H1 (cell line): ENCODE results near the gene C3. TPM values are rescaled to one million over a fixed set of nuclear protein-coding genes. Genes with fewer than 3 reads are reported as not detected.

Experiments
- CTCF ChIA-PET: fragments of 300-600 bp; sonication (Branson Sonifier 250); formaldehyde crosslinking; loops from one replicate; lab custom pipeline; 2021; ENCODE audit not compliant: partially characterized antibody; lab: Charles Lee
- POLR2A ChIA-PET: fragments of 300-600 bp; sonication (Branson Sonifier 250); formaldehyde crosslinking; loops from one replicate; lab custom pipeline; 2021; ENCODE audit warnings: inconsistent platforms; ENCODE audit not compliant: partially characterized antibody; lab: Charles Lee
- DNase-seq, 2 experiments: peaks; one replicate each; pipeline versions ENCODE4 v3.0.0 to v3.0.0-alpha.2; 2010 to 2022; ENCODE audit warnings: low spot score in 2 of 2, low read depth in 1 of 2, mixed read lengths in 1 of 2
- FAIRE-seq: peaks from 2 replicates; lab custom pipeline; 2011; peaks lifted over from hg19 to GRCh38; lab: Jason Lieb, UNC
- H2AFZ ChIP-seq: 2 replicates; pipeline ENCODE4 v1.8.1; 2012; ENCODE audit warnings: low read length, inconsistent platforms
- H2AK5ac ChIP-seq: 2 replicates; pipeline ENCODE4 v1.6.1; 2013; ENCODE audit warnings: low read depth, low read length
- H2BK120ac ChIP-seq: replicated peaks from 2 replicates; pipeline ENCODE3; 2013; ENCODE audit warnings: low read depth, low read length, inconsistent platforms
- H2BK12ac ChIP-seq: 2 replicates; pipeline ENCODE4 v1.6.1; 2013; ENCODE audit warnings: low read depth, low read length
- H2BK15ac ChIP-seq: 2 replicates; pipeline ENCODE4 v1.6.1; 2013; ENCODE audit warnings: low read length
- H2BK20ac ChIP-seq: 2 replicates; pipeline ENCODE4 v1.6.1; 2013; ENCODE audit warnings: low read length
- H2BK5ac ChIP-seq: 2 replicates; pipeline ENCODE4 v1.6.1; 2013; ENCODE audit warnings: low read depth, low read length
- H3K14ac ChIP-seq: 2 replicates; pipeline ENCODE4 v1.6.1; 2013; ENCODE audit warnings: inconsistent platforms; ENCODE audit not compliant: insufficient read length
- H3K18ac ChIP-seq: 2 replicates; pipeline ENCODE4 v1.6.1; 2013; ENCODE audit warnings: low read length; ENCODE audit errors: extremely low read depth
- H3K23ac ChIP-seq: 2 replicates; pipeline ENCODE4 v1.6.1; 2013; ENCODE audit warnings: inconsistent platforms; ENCODE audit not compliant: insufficient read length
- H3K23me2 ChIP-seq: 2 replicates; pipeline ENCODE4 v1.6.1; 2013; ENCODE audit warnings: low read depth, low read length
- H3K27ac ChIP-seq: 2 replicates; pipeline ENCODE4 v1.6.1; 2011; ENCODE audit warnings: low read depth, low read length, inconsistent platforms
- H3K27me3 ChIP-seq, 4 experiments: replicated peaks in 1 of 4; 1 replicate in 1 of 4; 2 replicates in 3 of 4; pipeline versions ENCODE4 v1.6.1 to v1.8.1; 2011 to 2013; ENCODE audit warnings: low read length in 3 of 4, mild to moderate bottlenecking in 3 of 4, inconsistent platforms in 2 of 4, mixed read lengths in 2 of 4, moderate library complexity in 1 of 4; ENCODE audit not compliant: control insufficient read depth in 3 of 4, insufficient read depth in 3 of 4; ENCODE audit errors: extremely low read depth in 1 of 4
- H3K36me3 ChIP-seq, 4 experiments: 2 replicates each; pipeline versions ENCODE4 v1.6.1 to v1.8.1; 2011 to 2013; ENCODE audit warnings: mild to moderate bottlenecking in 4 of 4, low read length in 3 of 4, moderate library complexity in 2 of 4, control low read depth in 1 of 4, inconsistent platforms in 1 of 4; ENCODE audit not compliant: insufficient read depth in 4 of 4, control insufficient read depth in 2 of 4
- H3K4ac ChIP-seq: replicated peaks from 2 replicates; pipeline ENCODE3; 2013; ENCODE audit warnings: low read length, low read depth, mixed read lengths, inconsistent platforms; ENCODE audit not compliant: insufficient read length
- H3K4me1 ChIP-seq, 4 experiments: replicated peaks in 1 of 4; 1 replicate in 1 of 4; 2 replicates in 3 of 4; pipeline versions ENCODE4 v1.6.1 to v1.8.1; 2011 to 2013; ENCODE audit warnings: low read length in 3 of 4, inconsistent platforms in 2 of 4, mixed read lengths in 1 of 4; ENCODE audit not compliant: insufficient read depth in 4 of 4, control insufficient read depth in 3 of 4
- H3K4me2 ChIP-seq, 2 experiments: 2 replicates each; pipeline versions ENCODE4 v1.6.1 to v1.8.1; 2011 to 2013; ENCODE audit warnings: low read depth in 2 of 2, low read length in 2 of 2, control low read depth in 1 of 2, inconsistent platforms in 1 of 2, mild to moderate bottlenecking in 1 of 2; ENCODE audit not compliant: insufficient read depth in 1 of 2
- H3K4me3 ChIP-seq, 4 experiments: fragments of 200-600, 300-600 bp in 1 of 4; sonication (generic), shearing (Covaris generic), sonication (Bioruptor Twin) in 1 of 4; 2 replicates each; pipeline versions ENCODE4 v1.5.1 to v1.8.1; 2011 to 2016; ENCODE audit warnings: low read length in 4 of 4, low read depth in 3 of 4, control low read depth in 2 of 4, inconsistent platforms in 2 of 4, mild to moderate bottlenecking in 2 of 4, mixed read lengths in 1 of 4, moderate library complexity in 1 of 4; ENCODE audit not compliant: insufficient read depth in 2 of 4; ENCODE audit errors: extremely low read depth in 1 of 4
- H3K56ac ChIP-seq: replicated peaks from 2 replicates; pipeline ENCODE3; 2013; ENCODE audit warnings: low read depth, mild to moderate bottlenecking, mixed read lengths, low read length, inconsistent platforms; ENCODE audit not compliant: insufficient read length
- H3K79me1 ChIP-seq: 2 replicates; pipeline ENCODE4 v1.6.1; 2013; ENCODE audit warnings: low read depth, low read length, control low read depth
- H3K79me2 ChIP-seq, 2 experiments: 2 replicates each; pipeline versions ENCODE4 v1.6.1 to v1.8.1; 2012 to 2013; ENCODE audit warnings: low read length in 2 of 2, mild to moderate bottlenecking in 2 of 2, inconsistent platforms in 1 of 2; ENCODE audit not compliant: insufficient read depth in 2 of 2, control insufficient read depth in 1 of 2
- H3K9ac ChIP-seq, 4 experiments: replicated peaks in 1 of 4; 1 replicate in 1 of 4; 2 replicates in 3 of 4; pipeline versions ENCODE4 v1.6.1 to v1.8.1; 2011 to 2013; ENCODE audit warnings: low read depth in 3 of 4, low read length in 3 of 4, control low read depth in 2 of 4, mild to moderate bottlenecking in 2 of 4, moderate library complexity in 2 of 4, inconsistent platforms in 1 of 4; ENCODE audit errors: extremely low read depth in 1 of 4
- H3K9me3 ChIP-seq, 2 experiments: 2 replicates each; pipeline versions ENCODE4 v1.6.1 to v1.8.1; 2012 to 2013; ENCODE audit warnings: mild to moderate bottlenecking in 2 of 2, moderate library complexity in 2 of 2, control low read depth in 1 of 2, inconsistent platforms in 1 of 2, low read depth in 1 of 2, low read length in 1 of 2, mixed read lengths in 1 of 2; ENCODE audit not compliant: insufficient read depth in 2 of 2
- H4K20me1 ChIP-seq, 2 experiments: replicated peaks in 1 of 2; 2 replicates each; pipeline versions ENCODE3 to v1.8.1; 2011 to 2013; ENCODE audit warnings: inconsistent platforms in 2 of 2, low read length in 2 of 2, mild to moderate bottlenecking in 1 of 2; ENCODE audit not compliant: insufficient read depth in 2 of 2, control insufficient read depth in 1 of 2
- H4K5ac ChIP-seq: 2 replicates; pipeline ENCODE4 v1.6.1; 2013; ENCODE audit warnings: low read length, low read depth, mixed read lengths, inconsistent platforms; ENCODE audit not compliant: insufficient read length
- H4K8ac ChIP-seq: 2 replicates; pipeline ENCODE4 v1.8.0; 2013; ENCODE audit warnings: mild to moderate bottlenecking, moderate library complexity, low read length, inconsistent platforms; ENCODE audit not compliant: insufficient read depth; ENCODE audit errors: extremely low read depth
- H4K91ac ChIP-seq: replicated peaks from 2 replicates; pipeline ENCODE3; 2013; ENCODE audit warnings: low read length, mixed read lengths, inconsistent platforms; ENCODE audit not compliant: insufficient read length
- CEBPB ChIP-seq: IDR thresholded peaks from 2 replicates; pipeline ENCODE4 v1.6.1; 2012; ENCODE audit warnings: low read depth, low read length
- CREB1 ChIP-seq: IDR thresholded peaks from 2 replicates; pipeline ENCODE4 v1.6.1; 2012; ENCODE audit warnings: inconsistent platforms
- EP300 ChIP-seq, 2 experiments: IDR thresholded peaks; 1 replicate in 1 of 2; 2 replicates in 1 of 2; pipeline ENCODE4 v1.6.1; 2011 to 2012; ENCODE audit warnings: low read depth in 2 of 2, low read length in 2 of 2, mild to moderate bottlenecking in 2 of 2, borderline replicate concordance in 1 of 2, inconsistent platforms in 1 of 2, moderate library complexity in 1 of 2
- GTF2F1 ChIP-seq: IDR thresholded peaks from 2 replicates; pipeline ENCODE4 v1.6.1; 2012; ENCODE audit warnings: low read depth, low read length, improper control_type of control experiment, borderline replicate concordance
- HDAC6 ChIP-seq: IDR thresholded peaks from one replicate; pipeline ENCODE4 v1.7.1; 2012; ENCODE audit warnings: low read depth, mild to moderate bottlenecking, inconsistent platforms, low read length, moderate library complexity
- JUN ChIP-seq: IDR thresholded peaks from 2 replicates; pipeline ENCODE4 v1.6.1; 2011; ENCODE audit warnings: low read depth, mild to moderate bottlenecking, improper control_type of control experiment, low read length
- KDM4A ChIP-seq: IDR thresholded peaks from one replicate; pipeline ENCODE4 v1.7.1; 2012; ENCODE audit warnings: low read depth, mild to moderate bottlenecking, moderate library complexity, low read length, inconsistent platforms; ENCODE audit not compliant: severe bottlenecking
- NANOG ChIP-seq: IDR thresholded peaks from 2 replicates; pipeline ENCODE4 v1.6.1; 2011; ENCODE audit warnings: low read length, low read depth, mild to moderate bottlenecking, inconsistent platforms; ENCODE audit not compliant: insufficient read depth, poor library complexity, severe bottlenecking
- POLR2AphosphoS5 ChIP-seq: IDR thresholded peaks from 2 replicates; pipeline ENCODE4 v1.6.1; 2011; ENCODE audit warnings: low read depth, low read length
- RBBP5 ChIP-seq: IDR thresholded peaks from 2 replicates; pipeline ENCODE4 v1.7.1; 2012; ENCODE audit warnings: low read depth, mild to moderate bottlenecking, inconsistent platforms, low read length, moderate library complexity, borderline replicate concordance
- SP1 ChIP-seq: IDR thresholded peaks from 2 replicates; pipeline ENCODE4 v1.6.1; 2011; ENCODE audit warnings: low read depth, low read length
- TAF7 ChIP-seq: optimal IDR thresholded peaks from 2 replicates; pipeline ENCODE3; 2011; ENCODE audit warnings: low read depth, mild to moderate bottlenecking, inconsistent platforms, low read length, moderate library complexity, borderline replicate concordance
- TBP ChIP-seq: IDR thresholded peaks from 2 replicates; pipeline ENCODE4 v1.6.1; 2011; ENCODE audit warnings: low read depth, low read length, improper control_type of control experiment
- TEAD4 ChIP-seq: IDR thresholded peaks from 2 replicates; pipeline ENCODE4 v1.6.1; 2012; ENCODE audit warnings: low read depth, low read length, inconsistent platforms, mixed read lengths
- WGBS, 2 experiments: shearing (Covaris generic) in 1 of 2; methylation state at CpG; one replicate each; pipeline versions ENCODE4 v1.1.6 to v1.1.7; 2013 to 2015; ENCODE audit warnings: low lambda C conversion rate in 2 of 2, mixed read lengths in 2 of 2, inconsistent platforms in 1 of 2, low coverage in 1 of 2, missing lambda C conversion rate in 1 of 2; ENCODE audit not compliant: insufficient replicate concordance in 2 of 2, insufficient coverage in 1 of 2, insufficient read length in 1 of 2; ENCODE audit errors: extremely low coverage in 1 of 2, missing lambda C conversion rate in 1 of 2; 5-methylcytosine and 5-hydroxymethylcytosine counted together
- polyA plus RNA-seq, 7 experiments: library from polyadenylated mRNA; depleted of rRNA in 3 of 7; stranded (reverse) in 5 of 7; unstranded in 2 of 7; fragments of >200 nt in 5 of 7; fragments of 200-250 nt in 2 of 7; gene quantifications; 1 replicate in 5 of 7; 2 replicates in 1 of 7; 4 replicates in 1 of 7; pipeline versions ENCODE4 v1.2.1 to v1.2.3, GENCODE V29; 2011 to 2013; ENCODE audit warnings: missing spikeins in 2 of 7, mixed read lengths in 2 of 7
- total RNA-seq: library from RNA; stranded (reverse); fragmentation: NEBNext Ultra II Directional; extraction: Animal tissue kit (Norgen Biotek cat#: 25700); gene quantifications from 2 replicates; pipeline ENCODE4 v1.2.1, GENCODE V29; 2021
- TF ChIP-seq, protein P1 (sequence below): IDR thresholded peaks from 2 replicates; pipeline ENCODE4 v1.6.1; 2011; ENCODE audit warnings: low read length, improper control_type of control experiment

C3 gene
- total and polyA plus RNA-seq, 2 of the 8 experiments (the other 6 are each of a cell fraction or from before 2014, with no cell fraction given), result 6.4 to 12.8 TPM

DNA sequence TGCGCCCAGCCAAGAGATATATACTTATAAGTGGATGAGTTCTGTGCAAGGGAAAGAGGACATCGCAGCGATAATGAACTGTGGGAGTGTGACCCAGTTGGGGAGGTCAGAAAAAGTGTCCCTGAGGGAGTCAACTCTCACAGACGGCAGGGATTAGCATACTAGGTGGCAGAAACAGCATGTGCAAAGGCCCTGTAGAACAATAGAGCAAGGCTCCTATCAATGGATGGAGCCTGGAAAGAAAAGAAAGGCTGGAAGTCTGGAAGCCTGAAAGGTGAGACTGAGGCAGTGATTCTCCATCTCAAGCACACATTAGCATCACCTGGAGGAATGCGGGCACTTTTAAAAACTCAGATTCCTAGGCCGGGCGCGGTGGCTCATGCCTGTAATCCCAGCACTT lies 29.1 kb downstream of the C3 start:
- Histone ChIP-seq H3K79me2 (no peaks in the 10 kb centered on the region), H3K36me3 (no peaks in the 10 kb centered on the region), H3K4ac (no peak overlapping the region), H2BK120ac (no peak overlapping the region), H3K4me3 (no peak overlapping the region), H3K27ac (no peak overlapping the region), H3K56ac (no peak overlapping the region), H2AFZ (no peak overlapping the region), H4K5ac (no peak overlapping the region), H3K23ac (no peak overlapping the region), H4K8ac (no peak overlapping the region), H4K91ac (no peak overlapping the region), H2BK15ac (no peak overlapping the region), H2BK5ac (no peak overlapping the region), H3K4me2 (no peak overlapping the region), H2AK5ac (no peak overlapping the region), H3K23me2 (no peaks in the 10 kb centered on the region), H3K18ac (no peak overlapping the region), H2BK20ac (no peak overlapping the region), H3K4me1 (no peaks in the 10 kb centered on the region), H3K9ac (no peak overlapping the region), H4K20me1 (no peaks in the 10 kb centered on the region), H3K79me1 (no peaks in the 10 kb centered on the region), H2BK12ac (no peak overlapping the region), H3K27me3 (no peaks in the 10 kb centered on the region), H3K14ac (no peak overlapping the region), H3K9me3 (no peaks in the 10 kb centered on the region; a peak in 1 of 4 replicates)
- FAIRE-seq (no peak), DNase-seq (no peak)
- WGBS, 2 experiments, result 84% methylated on average over 7 of the region's 8 CpGs; no CpG with 5 or more reads in 1 of the 2 experiments
- POLR2A ChIA-PET, result no interaction called here
- TF ChIP-seq KDM4A (no peak), HDAC6 (no peak), TBP (no peak), CREB1 (no peak), GTF2F1 (no peak), RBBP5 (no peak), TEAD4 (no peak), EP300 (IDR thresholded peaks at IDR 0.05; ENCODE audit: borderline replicate concordance in 1 of 2, low read depth in 2 of 2, low read length in 2 of 2) (no peak), SP1 (no peak), TAF7 (no peak), JUN (no peak), POLR2AphosphoS5 (no peak), NANOG (no peak), CEBPB (no peak)
- TF ChIP-seq, protein P1, sequence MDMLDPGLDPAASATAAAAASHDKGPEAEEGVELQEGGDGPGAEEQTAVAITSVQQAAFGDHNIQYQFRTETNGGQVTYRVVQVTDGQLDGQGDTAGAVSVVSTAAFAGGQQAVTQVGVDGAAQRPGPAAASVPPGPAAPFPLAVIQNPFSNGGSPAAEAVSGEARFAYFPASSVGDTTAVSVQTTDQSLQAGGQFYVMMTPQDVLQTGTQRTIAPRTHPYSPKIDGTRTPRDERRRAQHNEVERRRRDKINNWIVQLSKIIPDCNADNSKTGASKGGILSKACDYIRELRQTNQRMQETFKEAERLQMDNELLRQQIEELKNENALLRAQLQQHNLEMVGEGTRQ, result no peak
- CTCF ChIA-PET, result no interaction called here
